GM18519 (cell line): ENCODE data around the gene MAP2K2.

Experiments
- ATAC-seq: cut with Tn5 transposase; IDR thresholded peaks from one replicate; pipeline ENCODE4 v1.9.1; 2021; ENCODE audit warnings: mild to moderate bottlenecking, moderate library complexity; ENCODE audit not compliant: unreplicated experiment, low FRiP score

MAP2K2 gene

GRCh38 chr19:4082172-4082571 lies 41.8 kb downstream of the MAP2K2 start:
- no peak for ATAC-seq

DNA sequence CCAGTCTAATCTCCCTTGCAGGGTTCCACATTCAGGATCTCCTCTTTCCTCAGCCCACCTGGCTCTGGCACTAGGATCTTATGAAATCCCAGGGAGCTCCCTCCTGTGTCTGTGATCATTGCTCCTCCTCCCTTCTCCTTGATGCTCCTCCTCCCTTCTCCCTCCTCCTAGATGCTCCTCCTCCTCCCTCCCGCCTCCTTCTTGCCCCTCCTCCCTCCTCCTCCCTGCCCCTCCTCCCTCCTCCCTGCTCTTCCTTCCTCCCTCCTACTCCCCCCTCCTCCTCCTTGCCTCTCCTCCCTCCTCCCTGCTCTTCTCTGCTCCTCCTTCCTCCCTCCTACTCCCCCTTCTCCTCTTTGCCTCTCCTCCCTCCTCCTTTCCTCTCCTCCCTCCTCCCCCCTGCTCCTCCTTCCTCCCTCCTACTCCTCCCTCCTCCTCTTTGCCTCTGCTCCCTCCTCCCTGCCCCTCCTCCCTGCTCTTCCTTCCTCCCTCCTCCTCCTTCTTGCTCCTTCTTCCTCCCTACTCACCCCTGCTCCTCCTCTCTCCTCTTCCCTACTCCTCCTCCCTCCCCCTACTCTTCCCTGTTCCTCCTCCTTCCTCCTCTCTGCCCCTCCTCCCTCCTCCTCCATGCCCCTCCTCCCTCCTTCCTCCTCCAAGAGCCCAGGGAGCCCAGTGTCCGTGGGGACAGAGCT lies 42.3 kb downstream of the MAP2K2 start:
- no peak for ATAC-seq

- ATAC-seq, result no peak
Measured at GRCh38 chr19:4080473-4080872, 43.4 kb downstream of the MAP2K2 start.

GRCh38 chr19:4077800-4078684 lies 45.9 kb downstream of the MAP2K2 start:
- ATAC-seq, result no peak

DNA sequence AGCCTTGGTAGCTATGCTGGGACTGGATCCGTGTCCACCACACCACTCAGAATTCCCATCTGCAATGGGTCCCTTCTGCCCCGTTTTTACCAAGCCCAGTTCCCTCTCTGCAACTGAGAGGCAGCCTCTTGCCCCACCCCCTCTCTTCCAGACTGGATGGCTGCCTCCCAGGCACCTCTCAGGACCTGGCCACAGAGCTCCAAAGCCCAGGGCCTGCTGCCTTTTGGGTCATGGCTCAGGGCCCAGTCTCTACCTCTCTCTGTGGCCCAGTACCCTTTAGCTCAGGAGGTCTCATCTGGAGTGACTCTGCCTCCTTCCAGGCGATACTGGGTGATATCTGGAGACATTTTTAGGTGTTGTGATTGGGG lies 46.9 kb downstream of the MAP2K2 start:
- ATAC-seq, result no peak

GRCh38 chr19:4075373-4075772 lies 48.5 kb downstream of the MAP2K2 start:
- no peak for ATAC-seq

GRCh38 chr19:4071610-4072009 lies 52.3 kb downstream of the MAP2K2 start:
- ATAC-seq, result no peak

- no peak for ATAC-seq
Measured at GRCh38 chr19:4069331-4069959, 54.5 kb downstream of the MAP2K2 start.

GRCh38 chr19:4068047-4068966 lies 55.6 kb downstream of the MAP2K2 start:
- no peak for ATAC-seq

DNA sequence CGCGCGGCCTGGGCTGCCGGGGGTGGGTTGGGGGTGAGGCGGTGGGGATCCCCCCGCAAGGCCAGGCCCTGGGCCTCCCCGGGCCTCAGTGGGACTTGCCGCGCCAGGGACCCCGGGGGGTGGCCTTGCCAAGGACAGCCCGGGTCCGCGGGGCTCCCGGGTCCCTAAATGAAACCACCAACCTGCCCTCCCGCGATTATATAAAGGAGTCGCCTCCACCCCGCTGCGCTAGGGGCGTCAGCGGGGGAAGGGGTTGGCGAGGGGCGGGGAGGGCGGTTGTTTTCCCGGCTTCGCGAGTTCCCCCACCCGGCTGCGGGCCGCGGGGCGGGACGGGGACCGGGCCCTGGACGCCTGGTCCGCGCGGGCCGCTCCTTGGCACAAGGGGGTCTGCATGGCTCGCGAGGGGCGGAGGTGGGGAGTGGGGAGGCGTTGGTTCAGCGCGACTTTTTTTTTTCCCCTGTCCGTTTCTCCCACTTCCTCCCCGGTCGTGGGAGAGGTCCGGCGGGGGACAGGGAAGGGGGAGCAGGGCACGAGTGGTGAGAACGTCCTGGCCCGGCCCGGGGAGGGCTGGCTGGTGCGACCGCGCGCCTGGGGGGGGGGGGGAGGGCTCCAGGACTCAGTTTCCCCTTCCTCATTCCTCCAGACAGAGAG lies 56.4 kb downstream of the MAP2K2 start:
- no peak for ATAC-seq

DNA sequence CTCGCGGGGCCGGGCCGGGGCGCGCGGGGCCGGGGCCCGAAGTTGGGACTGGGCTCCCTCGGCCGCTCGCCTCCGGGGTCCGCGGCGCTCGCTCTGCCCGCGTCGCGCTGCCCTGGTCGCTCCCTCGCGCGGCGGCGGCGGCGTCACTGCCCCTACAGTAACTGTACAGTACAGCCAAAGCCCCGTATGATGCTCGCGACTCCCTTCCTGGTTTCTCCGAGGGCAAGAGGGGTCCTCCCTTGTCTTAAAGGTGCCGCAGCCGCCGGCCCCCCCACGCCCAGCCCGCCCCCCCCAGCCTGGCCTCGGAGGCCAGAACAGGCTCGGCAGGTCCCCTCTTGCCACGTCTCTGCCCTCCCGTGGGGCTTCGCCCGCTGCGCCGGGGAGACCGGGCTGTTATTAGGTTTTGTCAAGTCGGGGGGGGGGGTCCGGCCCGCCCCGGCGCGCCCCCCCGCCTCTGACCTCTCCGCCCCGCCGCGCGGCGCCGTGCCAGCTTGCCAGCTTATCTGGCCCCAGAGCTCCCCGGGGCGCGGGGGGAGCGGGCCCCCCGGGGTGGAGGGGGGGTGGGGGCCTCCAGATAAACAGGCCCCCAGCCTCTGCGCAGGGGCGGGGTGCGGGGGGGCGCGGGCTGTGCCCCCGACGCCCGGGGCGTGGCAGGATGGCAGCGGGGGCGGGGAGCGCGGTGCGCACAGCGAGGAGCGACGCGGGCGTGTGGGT lies 57.1 kb downstream of the MAP2K2 start, which contains the start of gene ZBTB7A:
Gene ZBTB7A, minus strand, starts transcription at position 218 of the 714 bp plus-strand sequence. CDS start 11,667 bp downstream, outside the sequence.
- no peak for ATAC-seq

DNA sequence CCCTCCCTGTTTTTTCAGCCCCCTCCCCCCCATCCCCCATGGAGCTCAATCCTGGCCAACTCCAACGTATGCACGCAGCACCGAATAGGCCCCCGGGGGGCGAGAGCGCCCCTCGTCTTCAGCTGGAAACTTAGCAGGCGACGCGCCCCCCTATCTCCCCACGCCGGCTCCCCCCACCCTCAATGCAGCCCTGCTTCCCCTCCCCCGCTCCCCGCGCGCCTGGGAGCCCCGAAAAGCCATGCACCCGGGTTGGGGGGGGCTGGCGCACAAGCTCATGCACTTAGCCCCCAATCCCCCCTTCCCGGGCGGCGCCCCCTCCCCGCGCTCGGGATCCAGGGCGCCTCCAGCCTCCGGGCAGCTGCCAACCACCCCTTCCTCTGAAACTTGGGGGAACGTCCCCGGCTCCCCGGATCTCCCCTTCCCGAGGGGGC lies 57.7 kb downstream of the MAP2K2 start:
- no peak for ATAC-seq

GRCh38 chr19:4065430-4066175 lies 58.3 kb downstream of the MAP2K2 start:
- peak; percentile 54 for ATAC-seq

DNA sequence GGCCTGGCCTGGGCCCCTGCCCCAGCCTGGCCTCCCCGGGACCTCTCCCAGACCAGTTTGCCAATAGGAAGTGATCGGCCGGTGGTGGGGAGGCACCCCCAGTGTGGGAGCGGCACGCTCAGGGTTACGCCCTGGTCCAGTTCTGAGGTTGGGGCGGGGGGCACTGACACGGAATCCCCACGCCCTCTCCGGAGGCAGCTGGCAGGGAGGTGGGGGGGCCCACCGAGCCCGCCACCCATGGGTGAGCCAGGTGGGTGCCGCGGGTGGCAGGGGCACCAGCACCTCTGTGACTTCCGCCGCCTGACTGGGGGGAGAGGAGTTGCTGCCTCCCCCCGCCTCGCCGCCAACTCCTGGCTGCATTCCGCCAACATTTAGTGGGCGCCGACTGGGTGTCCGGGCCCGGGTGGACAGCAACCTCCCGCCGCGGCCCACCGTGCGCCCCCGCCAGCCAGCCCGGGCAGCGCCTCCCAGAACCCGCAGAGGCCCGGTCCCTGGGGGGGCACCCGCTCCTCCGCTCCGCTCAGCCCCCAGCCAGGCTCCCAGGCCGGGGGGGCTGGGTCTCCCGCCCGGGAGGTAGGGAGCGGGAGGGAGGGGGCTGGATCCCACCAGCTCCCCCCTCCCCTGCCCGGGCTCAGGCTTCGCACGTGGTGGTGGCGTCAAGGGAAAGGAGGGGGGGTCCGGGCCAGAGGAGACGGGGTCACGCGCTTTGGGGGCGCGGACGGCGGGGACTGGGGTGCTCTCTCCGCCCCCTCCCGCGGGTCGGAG lies 59.2 kb downstream of the MAP2K2 start:
- ATAC-seq, result peak; percentile 2

GRCh38 chr19:4064149-4064495 lies 59.8 kb downstream of the MAP2K2 start:
- no peak for ATAC-seq

GRCh38 chr19:4063369-4064148 lies 60.4 kb downstream of the MAP2K2 start:
- ATAC-seq, result no peak
